ENCODE measurements around the gene CPB2. TPM values are rescaled to one million over a fixed set of nuclear protein-coding genes. Genes with fewer than 3 reads are reported as not detected.

The CPB2 gene
- total and polyA plus RNA-seq, 2 of the 8 experiments (the other 6 are each of a cell fraction or from before 2014, with no cell fraction given), result not detected

- POLR2A ChIA-PET (ENCODE audit: partially characterized antibody), result interaction anchor here (1.1 kb wide), 1 partner anchor 90 kb away, joined by 3 read pairs; no protein-coding TSS in a partner anchor
- Histone ChIP-seq H2BK12ac (ENCODE audit: low read depth, low read length) (no peak overlapping the region), H2BK120ac (replicated peaks; ENCODE audit: low read depth, low read length) (no peak overlapping the region), H2AFZ (ENCODE audit: low read length) (0 out of 2 replicates have a peak overlapping the region, but pooled peaks have one; percentile 74), H3K79me1 (ENCODE audit: low read depth, low read length) (no peaks in the 10 kb centered on the region), H3K9me3 (ENCODE audit: insufficient read depth in 2 of 2, low read depth in 1 of 2, low read length in 1 of 2) (no peaks in the 10 kb centered on the region), H3K4ac (replicated peaks; ENCODE audit: insufficient read length, low read depth, low read length) (no peak overlapping the region), H3K23ac (ENCODE audit: insufficient read length) (no peak overlapping the region), H3K23me2 (ENCODE audit: low read depth, low read length) (no peaks in the 10 kb centered on the region), H4K91ac (replicated peaks; ENCODE audit: insufficient read length, low read length) (no peak overlapping the region), H4K20me1 (replicated peaks in 1 of 2; ENCODE audit: control insufficient read depth in 1 of 2, insufficient read depth in 2 of 2, low read length in 2 of 2) (peaks cover 0 to 2% of the 10 kb centered on the region in 2 experiments), H4K8ac (ENCODE audit: extremely low read depth, insufficient read depth, low read length) (no peak overlapping the region), H3K4me3 (ENCODE audit: extremely low read depth in 1 of 4, insufficient read depth in 2 of 4, low read depth in 3 of 4, low read length in 4 of 4) (no peak overlapping the region), H3K14ac (ENCODE audit: insufficient read length) (no peak overlapping the region), H3K27ac (ENCODE audit: low read depth, low read length) (no peak overlapping the region), H3K4me1 (replicated peaks in 1 of 4; ENCODE audit: control insufficient read depth in 3 of 4, insufficient read depth in 4 of 4, low read length in 3 of 4) (no peaks in the 10 kb centered on the region), H3K36me3 (ENCODE audit: control insufficient read depth in 2 of 4, insufficient read depth in 4 of 4, low read length in 3 of 4) (no peaks in the 10 kb centered on the region), H2AK5ac (ENCODE audit: low read depth, low read length) (no peak overlapping the region), H2BK20ac (ENCODE audit: low read length) (no peak overlapping the region), H3K9ac (replicated peaks in 1 of 4; ENCODE audit: extremely low read depth in 1 of 4, low read depth in 3 of 4, low read length in 3 of 4) (no peak overlapping the region), H3K56ac (replicated peaks; ENCODE audit: insufficient read length, low read depth, low read length) (no peak overlapping the region), H4K5ac (ENCODE audit: insufficient read length, low read depth, low read length) (no peak overlapping the region), H3K18ac (ENCODE audit: extremely low read depth, low read length) (no peak overlapping the region), H2BK15ac (ENCODE audit: low read length) (no peak overlapping the region), H3K27me3 (replicated peaks in 1 of 4; ENCODE audit: control insufficient read depth in 3 of 4, extremely low read depth in 1 of 4, insufficient read depth in 3 of 4, low read length in 3 of 4) (no peaks in the 10 kb centered on the region), H2BK5ac (ENCODE audit: low read depth, low read length) (no peak overlapping the region), H3K4me2 (ENCODE audit: insufficient read depth in 1 of 2, low read depth in 2 of 2, low read length in 2 of 2) (no peak overlapping the region), H3K79me2 (ENCODE audit: control insufficient read depth in 1 of 2, insufficient read depth in 2 of 2, low read length in 2 of 2) (no peaks in the 10 kb centered on the region)
- CTCF ChIA-PET (ENCODE audit: partially characterized antibody), result interaction anchor here (1.1 to 4.0 kb wide), 5 partner anchors 10 to 44 kb away, joined by 3 to 36 read pairs (median 3); no protein-coding TSS in a partner anchor
- DNase-seq (ENCODE audit: low read depth in 1 of 2, low spot score in 2 of 2), result no peak
- FAIRE-seq, result no peak
- 83% methylated on average over 7 of the region's 7 CpGs; no CpG with 5 or more reads in 1 of the 2 experiments for WGBS, 2 experiments (ENCODE audit: extremely low coverage in 1 of 2, insufficient coverage in 1 of 2, insufficient read length in 1 of 2, insufficient replicate concordance in 2 of 2, low coverage in 1 of 2, low lambda C conversion rate in 2 of 2, missing lambda C conversion rate in 1 of 2)
- no peak for TF ChIP-seq YY1 (IDR thresholded peaks at IDR 0.05; ENCODE audit: low read depth, low read length)
- TF ChIP-seq EP300 (IDR thresholded peaks at IDR 0.05; ENCODE audit: borderline replicate concordance in 1 of 2, low read depth in 2 of 2, low read length in 2 of 2), result no peak
- TF ChIP-seq BRCA1 (IDR thresholded peaks at IDR 0.05; ENCODE audit: low read depth, low read length), result no peak
- TF ChIP-seq ATF3 (IDR thresholded peaks at IDR 0.05; ENCODE audit: insufficient read depth, low read depth, low read length), result no peak
- TF ChIP-seq RFX5 (IDR thresholded peaks at IDR 0.05; ENCODE audit: borderline replicate concordance, low read depth, low read length), result no peak
- no peak for TF ChIP-seq ZNF274 (IDR thresholded peaks at IDR 0.05; ENCODE audit: borderline replicate concordance, extremely low read depth, low read length)
- no peak for TF ChIP-seq TBP (IDR thresholded peaks at IDR 0.05; ENCODE audit: low read depth, low read length)
- no peak for TF ChIP-seq SIRT6 (IDR thresholded peaks at IDR 0.05; ENCODE audit: low read length)
- TF ChIP-seq HDAC2 (IDR thresholded peaks at IDR 0.05; ENCODE audit: borderline replicate concordance in 1 of 2, low read depth in 2 of 2, low read length in 2 of 2), result no peak
- TF ChIP-seq SP1 (IDR thresholded peaks at IDR 0.05; ENCODE audit: low read depth, low read length), result no peak
- TF ChIP-seq EZH2 (IDR thresholded peaks at IDR 0.05; ENCODE audit: low read depth, low read length, severe bottlenecking), result no peak
These were observed 44.7 kb upstream of the CPB2 start for GRCh38 chr13:46149272-46150133.

All from H1 (cell line).